H9 (cell line): ENCODE results near the gene SCNN1G. TPM values are rescaled to one million over a fixed set of nuclear protein-coding genes. Genes with fewer than 3 reads are reported as not detected.

Source experiments
- DNase-seq: peaks from one replicate; pipeline ENCODE4 v3.0.0-alpha.2; 2017
- H2AFZ ChIP-seq: one replicate; pipeline ENCODE4 v1.6.1; 2013; ENCODE audit warnings: mild to moderate bottlenecking, low read length, control low read depth, moderate library complexity
- H2AK5ac ChIP-seq: 2 replicates; pipeline ENCODE4 v1.6.1; 2013; ENCODE audit warnings: low read length, control low read depth, mixed read lengths; ENCODE audit not compliant: insufficient read length
- H2BK120ac ChIP-seq: one replicate; pipeline ENCODE4 v1.6.1; 2013; ENCODE audit warnings: low read depth, mild to moderate bottlenecking, low read length, control low read depth, inconsistent platforms; ENCODE audit not compliant: poor library complexity, severe bottlenecking
- H2BK12ac ChIP-seq: 2 replicates; pipeline ENCODE4 v1.6.1; 2013; ENCODE audit warnings: low read length, control low read depth, mixed read lengths, low read depth; ENCODE audit not compliant: insufficient read length
- H2BK15ac ChIP-seq: 2 replicates; pipeline ENCODE4 v1.6.1; 2013; ENCODE audit warnings: low read depth, low read length, control low read depth
- H2BK20ac ChIP-seq: one replicate; pipeline ENCODE4 v1.6.1; 2013; ENCODE audit warnings: low read depth, mild to moderate bottlenecking, low read length, control low read depth, inconsistent platforms; ENCODE audit not compliant: poor library complexity, severe bottlenecking
- H2BK5ac ChIP-seq: 2 replicates; pipeline ENCODE4 v1.6.1; 2013; ENCODE audit warnings: low read length, control low read depth, mixed read lengths; ENCODE audit not compliant: insufficient read length
- H3K14ac ChIP-seq: 2 replicates; pipeline ENCODE4 v1.6.1; 2013; ENCODE audit warnings: low read length, control low read depth; ENCODE audit not compliant: insufficient read depth
- H3K18ac ChIP-seq: 2 replicates; pipeline ENCODE4 v1.6.1; 2013; ENCODE audit warnings: low read depth, mild to moderate bottlenecking, mixed read lengths, low read length, control low read depth; ENCODE audit not compliant: insufficient read length
- H3K23ac ChIP-seq: 2 replicates; pipeline ENCODE4 v1.6.1; 2013; ENCODE audit warnings: low read length, control low read depth, mixed read lengths, low read depth; ENCODE audit not compliant: insufficient read length
- H3K23me2 ChIP-seq: 2 replicates; pipeline ENCODE4 v1.6.1; 2013; ENCODE audit warnings: low read depth, mild to moderate bottlenecking, mixed read lengths, low read length, control low read depth; ENCODE audit not compliant: insufficient read length, poor library complexity, severe bottlenecking
- H3K27ac ChIP-seq: 2 replicates; pipeline ENCODE4 v1.5.1; 2013; ENCODE audit warnings: low read length, control low read depth, mixed read lengths, low read depth; ENCODE audit not compliant: insufficient read length
- H3K27me3 ChIP-seq: 2 replicates; pipeline ENCODE4 v1.6.1; 2013; ENCODE audit warnings: low read length, control low read depth, inconsistent platforms; ENCODE audit not compliant: insufficient read depth
- H3K4ac ChIP-seq: 2 replicates; pipeline ENCODE4 v1.6.1; 2013; ENCODE audit warnings: low read depth, mild to moderate bottlenecking, control low read depth, inconsistent platforms, low read length, moderate library complexity
- H3K4me1 ChIP-seq: 2 replicates; pipeline ENCODE4 v1.6.1; 2013; ENCODE audit warnings: low read length, control low read depth, inconsistent platforms; ENCODE audit not compliant: insufficient read depth
- H3K4me2 ChIP-seq: 2 replicates; pipeline ENCODE4 v1.6.1; 2013; ENCODE audit warnings: low read length, control low read depth, mixed read lengths; ENCODE audit not compliant: insufficient read length, insufficient read depth
- H3K56ac ChIP-seq: 2 replicates; pipeline ENCODE4 v1.6.1; 2013; ENCODE audit warnings: low read depth, mild to moderate bottlenecking, mixed read lengths, low read length, control low read depth; ENCODE audit not compliant: insufficient read length
- H3K79me1 ChIP-seq: 2 replicates; pipeline ENCODE4 v1.6.1; 2013; ENCODE audit warnings: low read depth, mild to moderate bottlenecking, moderate library complexity, low read length, control low read depth, inconsistent platforms; ENCODE audit not compliant: insufficient read depth, poor library complexity, severe bottlenecking
- H3K79me2 ChIP-seq: 2 replicates; pipeline ENCODE4 v1.6.1; 2013; ENCODE audit warnings: low read length, control low read depth, inconsistent platforms; ENCODE audit not compliant: insufficient read depth
- H3K9ac ChIP-seq: 2 replicates; pipeline ENCODE4 v1.6.1; 2013; ENCODE audit warnings: low read length, control low read depth, mixed read lengths; ENCODE audit not compliant: insufficient read length; ENCODE audit errors: extremely low read depth
- H3K9me3 ChIP-seq: one replicate; pipeline ENCODE4 v1.6.1; 2013; ENCODE audit warnings: low read depth, low read length, inconsistent platforms; ENCODE audit not compliant: control insufficient read depth
- H3T11ph ChIP-seq: one replicate; pipeline ENCODE4 v1.6.1; 2013; ENCODE audit warnings: mild to moderate bottlenecking, low read length, control low read depth, inconsistent platforms
- H4K20me1 ChIP-seq: one replicate; pipeline ENCODE4 v1.6.1; 2013; ENCODE audit not compliant: control insufficient read depth, insufficient read length, insufficient read depth
- H4K5ac ChIP-seq: 2 replicates; pipeline ENCODE4 v1.6.1; 2013; ENCODE audit warnings: low read depth, mild to moderate bottlenecking, mixed read lengths, low read length, control low read depth; ENCODE audit not compliant: insufficient read length
- H4K8ac ChIP-seq: replicated peaks from 2 replicates; pipeline ENCODE4 v1.6.1; 2013; ENCODE audit warnings: low read length, control low read depth, mixed read lengths, low read depth; ENCODE audit not compliant: insufficient read length
- H4K91ac ChIP-seq: 2 replicates; pipeline ENCODE4 v1.6.1; 2013; ENCODE audit warnings: low read depth, mild to moderate bottlenecking, moderate library complexity, mixed read lengths, low read length, control low read depth; ENCODE audit not compliant: insufficient read length
- H3K27ac Mint-ChIP-seq, 3 experiments: 2 replicates in 2 of 3; 3 replicates in 1 of 3; pipeline ENCODE4 v1.8.0; 2020 to 2021; ENCODE audit warnings: mixed read lengths in 3 of 3, mild to moderate bottlenecking in 1 of 3, moderate library complexity in 1 of 3
- H3K27me3 Mint-ChIP-seq: 2 replicates; pipeline ENCODE4 v1.8.0; 2021; ENCODE audit warnings: low read depth, mild to moderate bottlenecking, moderate library complexity, mixed read lengths
- H3K36me3 Mint-ChIP-seq, 3 experiments: 2 replicates in 2 of 3; 3 replicates in 1 of 3; pipeline ENCODE4 v1.8.0; 2020 to 2021; ENCODE audit warnings: low read depth in 3 of 3, mixed read lengths in 3 of 3; ENCODE audit not compliant: insufficient read depth in 1 of 3
- H3K4me1 Mint-ChIP-seq, 2 experiments: 2 replicates each; pipeline ENCODE4 v1.8.0; 2020; ENCODE audit warnings: mixed read lengths in 2 of 2
- H3K4me3 Mint-ChIP-seq, 2 experiments: 2 replicates in 1 of 2; 3 replicates in 1 of 2; pipeline ENCODE4 v1.8.0; 2020 to 2021; ENCODE audit warnings: mild to moderate bottlenecking in 2 of 2, mixed read lengths in 2 of 2, moderate library complexity in 1 of 2
- H3K9me3 Mint-ChIP-seq, 2 experiments: 2 replicates in 1 of 2; 3 replicates in 1 of 2; pipeline ENCODE4 v1.8.0; 2020; ENCODE audit warnings: mild to moderate bottlenecking in 2 of 2, mixed read lengths in 2 of 2, moderate library complexity in 1 of 2
- CTCF ChIP-seq: fragments of 200-600 bp; sonication (generic); conservative IDR thresholded peaks from 3 replicates; pipeline ENCODE4 v1.8.0; 2021; ENCODE audit warnings: antibody characterized with exemption, mild to moderate bottlenecking
- WGBS: extraction: QIAGEN DNeasy Blood & Tissue Kit; methylation state at CpG from one replicate; pipeline ENCODE4 v1.1.7; 2013; ENCODE audit warnings: missing lambda C conversion rate, low lambda C conversion rate, mixed read lengths; ENCODE audit not compliant: insufficient read length; ENCODE audit errors: extremely low coverage; 5-methylcytosine and 5-hydroxymethylcytosine counted together
- total RNA-seq: library from RNA; stranded (reverse); gene quantifications from 2 replicates; pipeline ENCODE4 v1.2.1, GENCODE V29; 2021

SCNN1G gene
- total RNA-seq, 1 experiment from 2014 or later = 0.74 TPM

DNA sequence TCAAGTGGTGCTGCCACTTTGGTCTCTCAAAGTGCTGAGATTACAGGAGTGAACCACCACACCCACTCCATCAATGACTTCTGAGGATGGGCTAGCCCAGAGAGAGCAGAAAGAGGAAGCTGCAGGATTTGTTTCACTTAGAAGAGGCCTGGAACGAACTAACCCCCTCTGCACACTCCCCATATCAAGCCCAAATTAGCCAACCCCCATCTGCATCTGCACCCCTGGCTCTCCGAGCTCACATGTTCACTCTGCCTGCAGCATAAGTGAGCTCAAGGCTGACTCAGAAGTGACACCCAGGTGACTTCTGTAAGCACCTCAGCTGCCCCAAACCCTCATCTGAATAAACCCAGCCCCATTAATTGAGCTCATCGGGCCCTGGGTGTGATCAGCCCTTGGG lies 4.8 kb downstream of the SCNN1G start:
- no peak overlapping the region; a peak in 1 of 7 replicates for H3K27ac Mint-ChIP-seq
- Histone ChIP-seq H3K23ac (no peak overlapping the region), H3K18ac (no peak overlapping the region), H3T11ph (no peak overlapping the region), H2AK5ac (no peak overlapping the region), H3K14ac (no peak overlapping the region), H2BK15ac (no peak overlapping the region), H3K9me3 (no peaks in the 10 kb centered on the region), H3K56ac (no peak overlapping the region), H3K4me2 (no peak overlapping the region), H4K5ac (no peak overlapping the region), H2BK12ac (no peak overlapping the region), H2BK5ac (no peak overlapping the region), H2BK20ac (no peak overlapping the region), H2AFZ (no peak overlapping the region), H3K79me2 (no peaks in the 10 kb centered on the region), H2BK120ac (no peak overlapping the region), H4K8ac (no peak overlapping the region), H3K4me1 (no peaks in the 10 kb centered on the region), H3K23me2 (peaks cover 6% of the 10 kb centered on the region), H3K4ac (no peak overlapping the region), H3K79me1 (no peaks in the 10 kb centered on the region), H3K9ac (no peak overlapping the region), H3K27ac (no peak overlapping the region), H3K27me3 (peaks cover 15% of the 10 kb centered on the region), H4K91ac (no peak overlapping the region), H4K20me1 (no peaks in the 10 kb centered on the region)
- H3K36me3 Mint-ChIP-seq = no peaks in the 10 kb centered on the region; a peak in 1 of 7 replicates
- DNase-seq = no peak
- H3K9me3 Mint-ChIP-seq = no peaks in the 10 kb centered on the region
- H3K27me3 Mint-ChIP-seq = peaks cover 44% of the 10 kb centered on the region
- no peak for TF ChIP-seq CTCF
- no peak overlapping the region for H3K4me3 Mint-ChIP-seq
- WGBS = no CpG with 5 or more reads among the region's 3 CpGs
- H3K4me1 Mint-ChIP-seq = peaks cover 10 to 16% of the 10 kb centered on the region in 2 experiments
